NB4 (cell line): ENCODE results near the gene MUC13.

Experiments
- DNase-seq: peaks from one replicate; pipeline ENCODE4 v3.0.0; 2010; ENCODE audit warnings: low read depth
- H3K4me3 ChIP-seq: one replicate; pipeline ENCODE4 v1.5.1; 2011; ENCODE audit warnings: mild to moderate bottlenecking, low read depth, low read length, moderate library complexity
- MYC ChIP-seq: IDR thresholded peaks from 2 replicates; pipeline ENCODE4 v1.6.1; 2011; ENCODE audit warnings: low read depth, low read length
- POLR2A ChIP-seq: IDR thresholded peaks from 2 replicates; pipeline ENCODE4 v1.6.1; 2011; ENCODE audit warnings: mild to moderate bottlenecking; ENCODE audit not compliant: insufficient read length; ENCODE audit errors: extremely low read depth
- TF ChIP-seq, protein P1 (sequence below): IDR thresholded peaks from one replicate; pipeline ENCODE4 v1.5.1; 2012; ENCODE audit warnings: low read depth, low read length
- TF ChIP-seq, protein P2 (sequence below): IDR thresholded peaks from 2 replicates; pipeline ENCODE4 v1.6.1; 2011; ENCODE audit warnings: low read depth, low read length

The MUC13 gene, protein sequence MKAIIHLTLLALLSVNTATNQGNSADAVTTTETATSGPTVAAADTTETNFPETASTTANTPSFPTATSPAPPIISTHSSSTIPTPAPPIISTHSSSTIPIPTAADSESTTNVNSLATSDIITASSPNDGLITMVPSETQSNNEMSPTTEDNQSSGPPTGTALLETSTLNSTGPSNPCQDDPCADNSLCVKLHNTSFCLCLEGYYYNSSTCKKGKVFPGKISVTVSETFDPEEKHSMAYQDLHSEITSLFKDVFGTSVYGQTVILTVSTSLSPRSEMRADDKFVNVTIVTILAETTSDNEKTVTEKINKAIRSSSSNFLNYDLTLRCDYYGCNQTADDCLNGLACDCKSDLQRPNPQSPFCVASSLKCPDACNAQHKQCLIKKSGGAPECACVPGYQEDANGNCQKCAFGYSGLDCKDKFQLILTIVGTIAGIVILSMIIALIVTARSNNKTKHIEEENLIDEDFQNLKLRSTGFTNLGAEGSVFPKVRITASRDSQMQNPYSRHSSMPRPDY

DNA sequence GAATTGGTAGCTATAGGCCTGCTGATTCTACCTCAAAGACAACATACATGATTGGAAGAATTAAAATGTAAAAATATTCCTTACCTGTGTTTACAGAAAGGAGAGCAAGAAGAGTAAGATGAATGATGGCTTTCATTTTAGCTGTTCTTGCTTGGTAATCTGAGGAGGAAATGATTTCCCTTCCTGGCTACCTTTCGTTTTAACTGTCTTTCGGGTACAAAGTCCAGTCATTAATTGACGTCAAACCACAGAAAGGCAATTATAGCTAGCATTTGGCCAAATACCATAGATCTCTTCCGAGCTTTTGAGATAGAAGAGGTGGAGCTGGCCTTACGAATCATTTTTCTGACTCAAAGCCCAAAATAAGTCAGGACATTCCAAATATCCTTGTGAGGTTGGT lies at the start of gene MUC13:
Gene MUC13, minus strand, starts transcription at position 175 of the 400 bp plus-strand sequence. Its CDS starts 39 bp downstream, at position 136.
- TF ChIP-seq POLR2A (no peak), MYC (no peak)
- TF ChIP-seq, protein P1, sequence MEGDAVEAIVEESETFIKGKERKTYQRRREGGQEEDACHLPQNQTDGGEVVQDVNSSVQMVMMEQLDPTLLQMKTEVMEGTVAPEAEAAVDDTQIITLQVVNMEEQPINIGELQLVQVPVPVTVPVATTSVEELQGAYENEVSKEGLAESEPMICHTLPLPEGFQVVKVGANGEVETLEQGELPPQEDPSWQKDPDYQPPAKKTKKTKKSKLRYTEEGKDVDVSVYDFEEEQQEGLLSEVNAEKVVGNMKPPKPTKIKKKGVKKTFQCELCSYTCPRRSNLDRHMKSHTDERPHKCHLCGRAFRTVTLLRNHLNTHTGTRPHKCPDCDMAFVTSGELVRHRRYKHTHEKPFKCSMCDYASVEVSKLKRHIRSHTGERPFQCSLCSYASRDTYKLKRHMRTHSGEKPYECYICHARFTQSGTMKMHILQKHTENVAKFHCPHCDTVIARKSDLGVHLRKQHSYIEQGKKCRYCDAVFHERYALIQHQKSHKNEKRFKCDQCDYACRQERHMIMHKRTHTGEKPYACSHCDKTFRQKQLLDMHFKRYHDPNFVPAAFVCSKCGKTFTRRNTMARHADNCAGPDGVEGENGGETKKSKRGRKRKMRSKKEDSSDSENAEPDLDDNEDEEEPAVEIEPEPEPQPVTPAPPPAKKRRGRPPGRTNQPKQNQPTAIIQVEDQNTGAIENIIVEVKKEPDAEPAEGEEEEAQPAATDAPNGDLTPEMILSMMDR: no peak
- TF ChIP-seq, protein P2, sequence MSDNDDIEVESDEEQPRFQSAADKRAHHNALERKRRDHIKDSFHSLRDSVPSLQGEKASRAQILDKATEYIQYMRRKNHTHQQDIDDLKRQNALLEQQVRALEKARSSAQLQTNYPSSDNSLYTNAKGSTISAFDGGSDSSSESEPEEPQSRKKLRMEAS: no peak
- no peak for DNase-seq

DNA sequence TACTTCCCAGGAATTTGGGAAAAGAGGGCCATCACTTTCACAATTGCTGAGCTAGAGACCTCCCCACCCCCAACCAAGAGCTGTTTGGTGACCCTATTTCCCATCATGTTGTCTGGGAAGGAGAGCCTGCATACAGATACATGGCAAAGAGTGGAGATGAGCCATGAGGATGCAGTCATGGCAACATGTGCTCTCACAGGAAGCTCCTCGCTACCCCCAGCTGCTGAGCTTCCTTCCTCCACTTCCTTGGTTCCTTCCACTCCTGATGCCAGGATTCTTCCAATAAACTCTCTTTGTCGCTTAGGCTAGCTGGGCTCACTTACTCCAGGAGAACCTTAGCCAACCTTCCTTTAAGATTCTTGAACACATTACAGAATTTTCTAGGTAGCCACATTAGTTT lies 48.3 kb upstream of the MUC13 start:
- TF ChIP-seq, protein P1: no peak
- TF ChIP-seq POLR2A: no peak
- TF ChIP-seq, protein P2: no peak
- no peak for TF ChIP-seq MYC
- no peak overlapping the region for H3K4me3 ChIP-seq
- DNase-seq: no peak

More for the DNA sequence above, at the start of gene MUC13:
- H3K4me3 ChIP-seq: no peak within 1 kb of the TSS

DNA sequence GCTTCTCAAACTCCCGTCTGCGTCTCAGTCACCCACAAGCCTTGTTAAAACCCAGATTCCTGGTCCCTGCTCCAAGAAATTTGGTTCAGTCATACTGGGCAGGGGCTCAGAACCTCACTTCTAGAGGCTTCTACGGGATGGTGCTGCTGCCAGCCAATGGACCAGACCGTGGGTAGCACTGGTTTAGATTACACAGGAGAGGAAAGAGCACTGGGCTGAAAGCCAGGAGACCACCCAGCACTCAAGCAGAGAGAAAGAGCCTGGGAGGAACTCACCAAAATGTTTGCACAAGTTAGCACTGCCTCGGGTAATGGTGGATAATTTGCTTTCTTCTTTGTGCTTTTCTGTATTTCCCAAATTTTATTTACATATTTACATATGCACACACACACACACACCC lies 46.9 kb upstream of the MUC13 start:
- TF ChIP-seq, protein P2: no peak
- TF ChIP-seq POLR2A: no peak
- TF ChIP-seq, protein P1: no peak
- no peak for TF ChIP-seq MYC
- H3K4me3 ChIP-seq: no peak overlapping the region
- DNase-seq: no peak

DNA sequence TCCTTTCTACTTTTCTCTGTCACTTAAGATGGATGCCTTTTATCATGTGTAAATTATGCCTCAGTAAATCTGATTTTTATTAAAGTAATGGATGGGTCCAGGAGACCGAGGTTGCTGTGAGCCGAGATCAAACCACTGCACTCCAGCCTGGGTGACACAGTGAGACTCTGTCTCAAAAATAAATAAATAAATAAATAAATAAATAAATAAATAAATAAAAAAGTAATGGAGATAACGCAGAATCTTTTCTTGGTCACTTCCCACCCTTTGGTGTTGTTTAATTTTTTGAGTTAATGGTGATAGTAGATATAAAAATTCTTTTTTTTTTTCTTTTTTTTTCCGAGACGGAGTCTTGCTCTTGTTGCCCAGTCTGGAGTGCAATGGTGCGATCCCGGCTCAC lies 44.1 kb upstream of the MUC13 start:
- no peak for DNase-seq
- no peak overlapping the region for H3K4me3 ChIP-seq
- TF ChIP-seq POLR2A: no peak
- TF ChIP-seq, protein P2: no peak
- TF ChIP-seq, protein P1: no peak
- TF ChIP-seq MYC: no peak

DNA sequence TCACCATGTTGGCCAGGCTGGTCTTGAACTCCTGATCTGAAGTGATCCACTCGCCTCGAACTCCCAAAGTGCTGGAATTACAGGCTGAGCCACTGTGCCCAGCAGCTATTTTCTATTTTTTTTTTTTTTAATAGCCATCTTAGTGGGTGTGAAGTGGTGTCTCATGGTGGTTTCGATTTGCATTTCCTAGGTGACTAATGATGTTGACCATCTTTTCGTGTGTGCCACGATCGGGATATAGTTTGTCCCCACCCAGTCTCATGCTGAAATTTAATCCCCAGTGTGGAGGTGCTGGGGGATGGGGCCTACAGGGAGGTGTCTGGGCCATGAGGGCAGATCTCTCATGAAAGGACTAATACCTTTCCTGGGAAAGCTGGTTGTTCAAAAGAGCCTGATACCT lies 41.8 kb upstream of the MUC13 start:
- no peak for DNase-seq
- no peak overlapping the region for H3K4me3 ChIP-seq
- TF ChIP-seq POLR2A: no peak
- TF ChIP-seq, protein P2: no peak
- no peak for TF ChIP-seq MYC
- TF ChIP-seq, protein P1: no peak
